IPS-20b (cell line): ENCODE measurements around the gene CSF3.

Source experiments
- H3K27ac ChIP-seq: one replicate; pipeline ENCODE4 v1.5.1; 2013; ENCODE audit warnings: low read length
- H3K27me3 ChIP-seq: 2 replicates; pipeline ENCODE4 v1.6.1; 2013; ENCODE audit warnings: mild to moderate bottlenecking, low read length, inconsistent platforms; ENCODE audit not compliant: insufficient read depth
- H3K36me3 ChIP-seq: 2 replicates; pipeline ENCODE4 v1.6.1; 2013; ENCODE audit warnings: low read depth, mild to moderate bottlenecking, inconsistent platforms, low read length, moderate library complexity; ENCODE audit not compliant: insufficient read depth
- H3K4me1 ChIP-seq: 2 replicates; pipeline ENCODE4 v1.6.1; 2013; ENCODE audit warnings: mild to moderate bottlenecking, control low read depth, inconsistent platforms, low read length, moderate library complexity; ENCODE audit not compliant: insufficient read depth
- H3K4me3 ChIP-seq: 2 replicates; pipeline ENCODE4 v1.5.1; 2013; ENCODE audit warnings: mild to moderate bottlenecking, low read length, inconsistent platforms
- H3K9ac ChIP-seq: 2 replicates; pipeline ENCODE4 v1.6.1; 2013; ENCODE audit warnings: low read depth, mild to moderate bottlenecking, inconsistent platforms, low read length, moderate library complexity
- H3K9me3 ChIP-seq: 2 replicates; pipeline ENCODE4 v1.6.1; 2013; ENCODE audit warnings: mild to moderate bottlenecking, low read depth, low read length, inconsistent platforms; ENCODE audit not compliant: insufficient read depth

The CSF3 gene

GRCh38 chr17:40026816-40027613 is 11.8 kb downstream of the CSF3 start:
- H3K9me3 ChIP-seq = no peaks in the 10 kb centered on the region
- H3K9ac ChIP-seq = no peak overlapping the region
- H3K36me3 ChIP-seq = peaks cover 80% of the 10 kb centered on the region
- H3K27me3 ChIP-seq = no peaks in the 10 kb centered on the region
- no peak overlapping the region for H3K4me3 ChIP-seq
- H3K27ac ChIP-seq = no peak overlapping the region
- no peaks in the 10 kb centered on the region for H3K4me1 ChIP-seq

- no peaks in the 10 kb centered on the region for H3K9me3 ChIP-seq
- H3K4me1 ChIP-seq = no peaks in the 10 kb centered on the region
- H3K36me3 ChIP-seq = peaks cover 80% of the 10 kb centered on the region
- H3K27ac ChIP-seq = no peak overlapping the region
- no peak overlapping the region for H3K4me3 ChIP-seq
- no peak overlapping the region for H3K9ac ChIP-seq
- H3K27me3 ChIP-seq = no peaks in the 10 kb centered on the region
Observed at GRCh38 chr17:40027614-40028012, 12.4 kb downstream of the CSF3 start.

- Histone ChIP-seq H3K36me3 (peaks cover 81% of the 10 kb centered on the region), H3K9me3 (no peaks in the 10 kb centered on the region), H3K27me3 (no peaks in the 10 kb centered on the region), H3K27ac (no peak overlapping the region), H3K4me3 (no peak overlapping the region), H3K4me1 (no peaks in the 10 kb centered on the region), H3K9ac (no peak overlapping the region)
Observed at GRCh38 chr17:40028595-40028994, 13.4 kb downstream of the CSF3 start.

- Histone ChIP-seq H3K36me3 (peaks cover 67% of the 10 kb centered on the region), H3K9ac (no peak overlapping the region), H3K4me1 (no peaks in the 10 kb centered on the region), H3K27me3 (no peaks in the 10 kb centered on the region), H3K4me3 (no peak overlapping the region), H3K27ac (no peak overlapping the region), H3K9me3 (no peaks in the 10 kb centered on the region)
Observed at GRCh38 chr17:40031706-40032105, 16.5 kb downstream of the CSF3 start.

GRCh38 chr17:40032322-40033320 is 17.4 kb downstream of the CSF3 start:
- Histone ChIP-seq H3K9ac (no peak overlapping the region), H3K27ac (no peak overlapping the region), H3K27me3 (no peaks in the 10 kb centered on the region), H3K9me3 (no peaks in the 10 kb centered on the region), H3K4me3 (no peak overlapping the region), H3K4me1 (no peaks in the 10 kb centered on the region), H3K36me3 (peaks cover 65% of the 10 kb centered on the region)

- no peaks in the 10 kb centered on the region for H3K27me3 ChIP-seq
- peaks cover 60% of the 10 kb centered on the region for H3K36me3 ChIP-seq
- H3K27ac ChIP-seq = no peak overlapping the region
- H3K4me1 ChIP-seq = no peaks in the 10 kb centered on the region
- no peaks in the 10 kb centered on the region for H3K9me3 ChIP-seq
- no peak overlapping the region for H3K9ac ChIP-seq
- no peak overlapping the region for H3K4me3 ChIP-seq
Observed at GRCh38 chr17:40033339-40033738, 18.1 kb downstream of the CSF3 start.

GRCh38 chr17:40034426-40035161 is 19.4 kb downstream of the CSF3 start:
- Histone ChIP-seq H3K9ac (no peak overlapping the region), H3K36me3 (peaks cover 47% of the 10 kb centered on the region), H3K9me3 (no peaks in the 10 kb centered on the region), H3K27me3 (no peaks in the 10 kb centered on the region), H3K4me3 (no peak overlapping the region), H3K4me1 (peaks cover 6% of the 10 kb centered on the region; the same call in 1 of the 2 replicates), H3K27ac (no peak overlapping the region)

GRCh38 chr17:40035162-40035559 is 19.9 kb downstream of the CSF3 start:
- peaks cover 42% of the 10 kb centered on the region for H3K36me3 ChIP-seq
- H3K4me3 ChIP-seq = no peak overlapping the region
- peaks cover 6% of the 10 kb centered on the region; the same call in 1 of the 2 replicates for H3K4me1 ChIP-seq
- H3K27ac ChIP-seq = no peak overlapping the region
- no peaks in the 10 kb centered on the region for H3K27me3 ChIP-seq
- no peak overlapping the region for H3K9ac ChIP-seq
- no peaks in the 10 kb centered on the region for H3K9me3 ChIP-seq

GRCh38 chr17:40038882-40039513 is 23.8 kb downstream of the CSF3 start:
- Histone ChIP-seq H3K4me3 (no peak overlapping the region), H3K27me3 (no peaks in the 10 kb centered on the region), H3K9ac (peak overlapping the region; percentile 13; the same call in 1 of the 2 replicates), H3K27ac (no peak overlapping the region), H3K4me1 (peaks cover 6% of the 10 kb centered on the region; the same call in 1 of the 2 replicates), H3K36me3 (peaks cover 21% of the 10 kb centered on the region), H3K9me3 (no peaks in the 10 kb centered on the region)

GRCh38 chr17:40041196-40041595 is 26.0 kb downstream of the CSF3 start:
- H3K4me3 ChIP-seq = no peak overlapping the region
- H3K27me3 ChIP-seq = no peaks in the 10 kb centered on the region
- H3K36me3 ChIP-seq = peaks cover 13% of the 10 kb centered on the region
- no peak overlapping the region for H3K9ac ChIP-seq
- H3K4me1 ChIP-seq = peaks cover 6% of the 10 kb centered on the region; the same call in 1 of the 2 replicates
- H3K27ac ChIP-seq = no peak overlapping the region
- H3K9me3 ChIP-seq = no peaks in the 10 kb centered on the region
